ENCODE measurements around the gene SURF6.

- no peak for TF ChIP-seq CTCF (IDR thresholded peaks at IDR 0.05)
- TF ChIP-seq POLR2A (IDR thresholded peaks at IDR 0.05) = no peak
These were observed 9.6 kb upstream of the SURF6 start for GRCh38 chr9:133345596-133345995.

All from body of pancreas (tissue), 4 donors.